OCI-LY1 (cell line): ENCODE results near the gene CAPN14.

ENCODE experiments used
- H2AFZ ChIP-seq: fragments of 200-600 bp; sonication (generic), shearing (Covaris generic); 2 replicates; pipeline ENCODE4 v1.6.0; 2014; ENCODE audit warnings: antibody characterized with exemption, mild to moderate bottlenecking, low read length
- H3F3A ChIP-seq: fragments of 200-600 bp; sonication (generic), shearing (Covaris generic); 2 replicates; pipeline ENCODE4 v1.6.0; 2014; ENCODE audit warnings: mild to moderate bottlenecking, antibody characterized with exemption, low read length, moderate library complexity; ENCODE audit not compliant: insufficient read depth
- H3K27ac ChIP-seq: fragments of 200-600 bp; sonication (generic); 2 replicates; pipeline ENCODE4 v1.5.1; 2014; ENCODE audit warnings: low read length, mixed run types, mild to moderate bottlenecking, low read depth; ENCODE audit not compliant: poor library complexity, severe bottlenecking
- H3K27me3 ChIP-seq: fragments of 200-600 bp; sonication (generic); 2 replicates; pipeline ENCODE4 v1.6.0; 2014; ENCODE audit warnings: antibody characterized with exemption, mild to moderate bottlenecking, low read length, moderate library complexity; ENCODE audit not compliant: insufficient read depth
- H3K36me3 ChIP-seq: fragments of 200-600 bp; sonication (generic); 2 replicates; pipeline ENCODE4 v1.6.1; 2014; ENCODE audit warnings: mild to moderate bottlenecking, antibody characterized with exemption, low read length, moderate library complexity, mixed read lengths; ENCODE audit not compliant: insufficient read depth
- H3K4me1 ChIP-seq: fragments of 200-600 bp; sonication (generic); 2 replicates; pipeline ENCODE4 v1.5.1; 2014; ENCODE audit warnings: mild to moderate bottlenecking, low read length, moderate library complexity; ENCODE audit not compliant: insufficient read depth, severe bottlenecking
- H3K4me2 ChIP-seq: fragments of 200-600 bp; sonication (generic), shearing (Covaris generic); 2 replicates; pipeline ENCODE4 v1.6.1; 2014; ENCODE audit warnings: low read length
- H3K4me3 ChIP-seq: fragments of 200-600 bp; sonication (generic); 2 replicates; pipeline ENCODE4 v1.5.1; 2014; ENCODE audit warnings: low read length, low read depth, mild to moderate bottlenecking, mixed read lengths; ENCODE audit not compliant: poor library complexity, severe bottlenecking
- H3K79me2 ChIP-seq: fragments of 200-600 bp; shearing (Covaris generic); 2 replicates; pipeline ENCODE4 v1.6.1; 2016; ENCODE audit warnings: mixed run types, low read length, mixed read lengths; ENCODE audit not compliant: insufficient read depth
- H3K9ac ChIP-seq: fragments of 200-600 bp; sonication (generic), shearing (Covaris generic); 2 replicates; pipeline ENCODE4 v1.6.1; 2014; ENCODE audit warnings: mild to moderate bottlenecking, low read length, mixed read lengths
- H3K9me2 ChIP-seq: fragments of 200-600 bp; sonication (generic), shearing (Covaris generic); 2 replicates; pipeline ENCODE4 v1.6.1; 2014; ENCODE audit warnings: low read depth, mild to moderate bottlenecking, low read length, mixed read lengths
- H3K9me3 ChIP-seq: fragments of 200-600 bp; shearing (Covaris generic); 2 replicates; pipeline ENCODE4 v1.6.1; 2014; ENCODE audit warnings: low read length, mixed read lengths
- H4K20me1 ChIP-seq: fragments of 200-600 bp; sonication (generic), shearing (Covaris generic); 2 replicates; pipeline ENCODE4 v1.6.0; 2016; ENCODE audit warnings: mild to moderate bottlenecking, low read length; ENCODE audit not compliant: insufficient read depth
- EZH2 ChIP-seq: fragments of 200-600 bp; sonication (generic), shearing (Covaris generic); IDR thresholded peaks from 2 replicates; pipeline ENCODE4 v1.8.0; 2017; ENCODE audit warnings: borderline replicate concordance, mixed run types, mild to moderate bottlenecking, antibody characterized with exemption, low read length, moderate library complexity, mixed read lengths
- TF ChIP-seq, protein P1 (sequence below): fragments of 200-600 bp; sonication (generic), shearing (Covaris generic); IDR thresholded peaks from 2 replicates; pipeline ENCODE4 v1.5.1; 2017; ENCODE audit warnings: mild to moderate bottlenecking, antibody characterized with exemption, low read length, moderate library complexity, mixed read lengths

Gene CAPN14, protein sequence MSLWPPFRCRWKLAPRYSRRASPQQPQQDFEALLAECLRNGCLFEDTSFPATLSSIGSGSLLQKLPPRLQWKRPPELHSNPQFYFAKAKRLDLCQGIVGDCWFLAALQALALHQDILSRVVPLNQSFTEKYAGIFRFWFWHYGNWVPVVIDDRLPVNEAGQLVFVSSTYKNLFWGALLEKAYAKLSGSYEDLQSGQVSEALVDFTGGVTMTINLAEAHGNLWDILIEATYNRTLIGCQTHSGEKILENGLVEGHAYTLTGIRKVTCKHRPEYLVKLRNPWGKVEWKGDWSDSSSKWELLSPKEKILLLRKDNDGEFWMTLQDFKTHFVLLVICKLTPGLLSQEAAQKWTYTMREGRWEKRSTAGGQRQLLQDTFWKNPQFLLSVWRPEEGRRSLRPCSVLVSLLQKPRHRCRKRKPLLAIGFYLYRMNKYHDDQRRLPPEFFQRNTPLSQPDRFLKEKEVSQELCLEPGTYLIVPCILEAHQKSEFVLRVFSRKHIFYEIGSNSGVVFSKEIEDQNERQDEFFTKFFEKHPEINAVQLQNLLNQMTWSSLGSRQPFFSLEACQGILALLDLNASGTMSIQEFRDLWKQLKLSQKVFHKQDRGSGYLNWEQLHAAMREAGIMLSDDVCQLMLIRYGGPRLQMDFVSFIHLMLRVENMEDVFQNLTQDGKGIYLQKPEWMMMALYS

DNA sequence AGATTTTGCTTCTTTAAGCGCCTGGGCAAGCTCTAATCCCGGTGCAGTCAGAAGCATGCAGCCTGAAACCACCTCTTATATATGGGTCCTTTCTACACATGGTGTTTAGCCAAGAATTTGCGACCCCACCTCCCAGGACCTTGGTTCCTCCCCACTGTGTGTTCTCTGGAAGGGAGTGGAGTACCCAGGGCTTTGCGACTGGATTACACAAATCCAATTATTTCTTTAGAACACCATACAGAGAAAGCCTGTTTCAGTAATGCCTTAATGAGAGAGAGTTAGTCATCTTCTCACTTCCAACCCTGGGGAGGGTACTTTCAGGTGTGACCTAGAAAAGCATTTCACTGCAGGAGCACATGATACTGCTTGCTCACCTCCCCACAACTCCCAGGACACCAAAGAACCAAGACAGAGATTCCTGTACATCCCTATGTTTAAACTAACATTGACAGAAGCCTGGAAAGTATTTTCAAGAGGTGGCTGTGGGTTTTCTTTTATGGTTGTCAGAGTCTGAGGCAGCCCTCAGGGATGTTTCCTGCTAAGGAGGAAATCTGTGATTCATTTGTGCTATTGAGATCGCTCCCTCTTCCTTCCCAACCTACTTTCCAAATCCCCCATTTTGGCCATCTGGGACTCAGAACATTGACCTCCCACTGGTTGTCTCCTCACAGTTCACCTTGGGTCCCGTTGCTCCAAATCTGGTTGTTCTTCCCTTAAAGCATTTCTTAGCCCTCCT lies at the start of gene CAPN14:
Gene CAPN14, minus strand, starts transcription at position 51 of the 736 bp plus-strand sequence. CDS start 12,068 bp downstream, outside the sequence.
- no peak within 1 kb of the TSS for H3K9ac ChIP-seq
- no peak within 1 kb of the TSS for H3K4me3 ChIP-seq
- no peaks in the 10 kb centered on the region for H3K27me3 ChIP-seq
- no peaks in the 10 kb centered on the region for H3K4me1 ChIP-seq
- H3K36me3 ChIP-seq = no peaks in the 10 kb centered on the region
- H3K4me2 ChIP-seq = no peak within 1 kb of the TSS
- no peak within 1 kb of the TSS for H2AFZ ChIP-seq
- H4K20me1 ChIP-seq = no peaks in the 10 kb centered on the region
- H3K79me2 ChIP-seq = no peaks in the 10 kb centered on the region
- no peak within 1 kb of the TSS for H3K27ac ChIP-seq
- TF ChIP-seq EZH2 = no peak
- TF ChIP-seq, protein P1, sequence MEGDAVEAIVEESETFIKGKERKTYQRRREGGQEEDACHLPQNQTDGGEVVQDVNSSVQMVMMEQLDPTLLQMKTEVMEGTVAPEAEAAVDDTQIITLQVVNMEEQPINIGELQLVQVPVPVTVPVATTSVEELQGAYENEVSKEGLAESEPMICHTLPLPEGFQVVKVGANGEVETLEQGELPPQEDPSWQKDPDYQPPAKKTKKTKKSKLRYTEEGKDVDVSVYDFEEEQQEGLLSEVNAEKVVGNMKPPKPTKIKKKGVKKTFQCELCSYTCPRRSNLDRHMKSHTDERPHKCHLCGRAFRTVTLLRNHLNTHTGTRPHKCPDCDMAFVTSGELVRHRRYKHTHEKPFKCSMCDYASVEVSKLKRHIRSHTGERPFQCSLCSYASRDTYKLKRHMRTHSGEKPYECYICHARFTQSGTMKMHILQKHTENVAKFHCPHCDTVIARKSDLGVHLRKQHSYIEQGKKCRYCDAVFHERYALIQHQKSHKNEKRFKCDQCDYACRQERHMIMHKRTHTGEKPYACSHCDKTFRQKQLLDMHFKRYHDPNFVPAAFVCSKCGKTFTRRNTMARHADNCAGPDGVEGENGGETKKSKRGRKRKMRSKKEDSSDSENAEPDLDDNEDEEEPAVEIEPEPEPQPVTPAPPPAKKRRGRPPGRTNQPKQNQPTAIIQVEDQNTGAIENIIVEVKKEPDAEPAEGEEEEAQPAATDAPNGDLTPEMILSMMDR = no peak
- no peaks in the 10 kb centered on the region for H3F3A ChIP-seq
- H3K9me2 ChIP-seq = no peaks in the 10 kb centered on the region
- H3K9me3 ChIP-seq = no peaks in the 10 kb centered on the region

DNA sequence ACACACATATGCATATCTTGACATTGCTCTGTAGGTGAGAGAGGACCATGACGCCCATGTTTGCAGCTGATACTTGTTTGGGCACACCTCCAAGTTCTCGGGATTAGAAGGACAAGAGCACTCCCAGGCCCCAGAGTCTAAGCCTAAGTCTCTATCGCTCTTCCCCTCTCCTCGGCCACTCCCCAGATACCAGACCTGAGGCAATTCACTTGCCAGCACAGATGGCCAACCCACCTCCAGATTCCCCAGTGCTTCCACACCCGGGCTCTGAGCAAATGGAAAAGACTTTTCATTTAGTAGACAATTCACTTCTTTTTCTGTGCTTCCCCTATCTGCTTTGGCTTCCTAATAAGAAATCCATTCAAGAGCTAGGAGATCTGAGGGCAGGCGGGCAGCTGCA lies 49.5 kb upstream of the CAPN14 start:
- no peaks in the 10 kb centered on the region for H3K79me2 ChIP-seq
- no peaks in the 10 kb centered on the region for H3K4me1 ChIP-seq
- H3K9me2 ChIP-seq = no peaks in the 10 kb centered on the region
- 0 out of 2 replicates have a peak, but pooled peaks cover 3% of the 10 kb centered on the region for H3K27me3 ChIP-seq
- H3K27ac ChIP-seq = no peak overlapping the region
- H2AFZ ChIP-seq = no peak overlapping the region
- H3K9ac ChIP-seq = no peak overlapping the region
- no peaks in the 10 kb centered on the region for H3F3A ChIP-seq
- TF ChIP-seq EZH2 = no peak
- TF ChIP-seq, protein P1 = no peak
- H3K4me2 ChIP-seq = no peak overlapping the region
- no peaks in the 10 kb centered on the region for H3K36me3 ChIP-seq
- H4K20me1 ChIP-seq = no peaks in the 10 kb centered on the region
- H3K9me3 ChIP-seq = no peaks in the 10 kb centered on the region
- H3K4me3 ChIP-seq = no peak overlapping the region

DNA sequence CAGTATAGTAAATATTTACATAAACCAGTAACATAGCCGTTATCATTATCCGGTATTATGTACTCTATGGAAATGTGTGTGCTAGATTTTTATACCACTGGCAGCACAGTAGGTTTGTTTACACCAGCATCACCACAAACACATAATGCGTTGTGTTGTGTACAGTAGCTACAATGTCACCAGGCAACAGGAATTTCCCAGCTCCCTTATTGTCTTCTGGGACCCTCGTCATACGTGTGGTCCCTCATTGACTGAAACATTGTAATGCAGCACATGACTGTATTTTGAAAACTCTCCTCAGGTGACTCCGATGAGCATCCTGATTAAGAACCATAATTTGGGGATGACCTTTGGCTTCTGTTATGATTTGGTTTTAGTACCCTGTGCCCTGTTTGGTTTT lies 47.9 kb upstream of the CAPN14 start:
- H3K4me1 ChIP-seq = no peaks in the 10 kb centered on the region

More for the DNA sequence above, 47.9 kb upstream of the CAPN14 start:
- no peaks in the 10 kb centered on the region for H4K20me1 ChIP-seq
- H2AFZ ChIP-seq = no peak overlapping the region
- no peak overlapping the region for H3K4me3 ChIP-seq
- no peaks in the 10 kb centered on the region for H3K9me3 ChIP-seq
- no peak overlapping the region for H3K27ac ChIP-seq
- no peak overlapping the region for H3K9ac ChIP-seq
- no peaks in the 10 kb centered on the region for H3K36me3 ChIP-seq
- 0 out of 2 replicates have a peak, but pooled peaks cover 3% of the 10 kb centered on the region for H3K27me3 ChIP-seq
- H3K79me2 ChIP-seq = no peaks in the 10 kb centered on the region
- TF ChIP-seq, protein P1 = no peak
- no peak for TF ChIP-seq EZH2
- H3F3A ChIP-seq = no peaks in the 10 kb centered on the region
- no peaks in the 10 kb centered on the region for H3K9me2 ChIP-seq
- H3K4me2 ChIP-seq = no peak overlapping the region
